GM12878 (cell line): ENCODE measurements around the gene TRIM47. TPM values are rescaled to one million over a fixed set of nuclear protein-coding genes. Genes with fewer than 3 reads are reported as not detected.

Source experiments
- ATAC-seq: fragments of 200-7000 bp; cut with Tn5 transposase; 3 replicates; pipeline ENCODE4 v1.9.1; 2020; ENCODE audit warnings: mild to moderate bottlenecking, moderate library complexity
- BruUV-seq: library from RNA; stranded (reverse); fragments of 400-500 nt; replicated peaks from 2 replicates; lab custom pipeline; 2021; lab: Mats Ljungman, UMichigan
- CTCF ChIA-PET: fragments of 300-600 bp; sonication (Branson Sonifier 250); formaldehyde crosslinking; extraction: SDS; loops from one replicate; lab custom pipeline; 2021; ENCODE audit warnings: inconsistent platforms; lab: Yijun Ruan, JAX
- POLR2A ChIA-PET: fragments of 350-600 bp; formaldehyde crosslinking; extraction: SDS; loops from one replicate; lab custom pipeline; 2021; ENCODE audit warnings: inconsistent platforms; lab: Charles Lee
- RAD21 ChIA-PET: fragments of 300-600 bp; sonication (Branson Sonifier 250); formaldehyde crosslinking; loops from one replicate; lab custom pipeline; 2023; ENCODE audit warnings: antibody characterized with exemption; ENCODE audit not compliant: unreplicated experiment; lab: Charles Lee
- SMC1A ChIA-PET: fragments of 300-600 bp; sonication (Branson Sonifier 250); formaldehyde crosslinking; loops from one replicate; lab custom pipeline; 2023; ENCODE audit not compliant: unreplicated experiment, uncharacterized antibody; lab: Charles Lee
- DNase-seq: peaks from one replicate; pipeline ENCODE4 v3.0.0-alpha.2; 2011; ENCODE audit warnings: low read depth, low spot score
- FAIRE-seq: peaks from 3 replicates; lab custom pipeline; 2011; peaks lifted over from hg19 to GRCh38; lab: Jason Lieb, UNC
- H2AFZ ChIP-seq: 2 replicates; pipeline ENCODE4 v1.6.0; 2011; ENCODE audit warnings: low read depth, low read length, control low read depth; ENCODE audit not compliant: control insufficient read depth
- H3K27ac ChIP-seq: 2 replicates; pipeline ENCODE4 v1.5.1; 2011; ENCODE audit warnings: control low read depth; ENCODE audit not compliant: control insufficient read depth, insufficient read depth
- H3K27me3 ChIP-seq, 2 experiments: replicated peaks in 1 of 2; 2 replicates each; pipeline versions ENCODE4 v1.6.0 to v1.6.1; 2011; ENCODE audit warnings: low read length in 1 of 2; ENCODE audit not compliant: control insufficient read depth in 2 of 2, insufficient read depth in 2 of 2
- H3K36me3 ChIP-seq, 2 experiments: 2 replicates each; pipeline ENCODE4 v1.5.1; 2011; ENCODE audit warnings: low read length in 1 of 2; ENCODE audit not compliant: control insufficient read depth in 2 of 2, insufficient read depth in 2 of 2
- H3K4me1 ChIP-seq: 2 replicates; pipeline ENCODE4 v1.6.1; 2011; ENCODE audit warnings: mild to moderate bottlenecking, low read length, moderate library complexity, mixed read lengths; ENCODE audit not compliant: control insufficient read depth, insufficient read depth
- H3K4me2 ChIP-seq: 2 replicates; pipeline ENCODE4 v1.6.0; 2011; ENCODE audit warnings: control low read depth; ENCODE audit not compliant: control insufficient read depth, insufficient read depth
- H3K4me3 ChIP-seq: fragments of 200-600 bp; sonication (generic); 2 replicates; pipeline ENCODE4 v1.5.1; 2016
- H3K79me2 ChIP-seq: 2 replicates; pipeline ENCODE4 v1.6.0; 2011; ENCODE audit warnings: low read length; ENCODE audit not compliant: control insufficient read depth, insufficient read depth
- H3K9ac ChIP-seq: 2 replicates; pipeline ENCODE4 v1.8.0; 2011; ENCODE audit warnings: low read length, control low read depth, mixed read lengths; ENCODE audit not compliant: control insufficient read depth, insufficient read depth
- H3K9me3 ChIP-seq: replicated peaks from 3 replicates; pipeline ENCODE4 v1.5.1; 2011; ENCODE audit warnings: mild to moderate bottlenecking, low read length; ENCODE audit not compliant: control insufficient read depth, insufficient read depth
- H4K20me1 ChIP-seq: 2 replicates; pipeline ENCODE4 v1.6.0; 2011; ENCODE audit not compliant: control insufficient read depth, insufficient read depth
- EGR1 ChIP-seq, 2 experiments: IDR thresholded peaks; 1 replicate in 1 of 2; 2 replicates in 1 of 2; pipeline ENCODE4 v1.6.1; 2011 to 2012; ENCODE audit warnings: low read depth in 2 of 2, low read length in 2 of 2, borderline replicate concordance in 1 of 2, mild to moderate bottlenecking in 1 of 2, moderate library complexity in 1 of 2
- PAX5 ChIP-seq: IDR thresholded peaks from 2 replicates; pipeline ENCODE4 v1.6.1; 2011; ENCODE audit warnings: low read depth, low read length, borderline replicate concordance
- PAX8 ChIP-seq: fragments of 450-650 bp; IDR thresholded peaks from 2 replicates; pipeline ENCODE4 v1.6.1; 2017; ENCODE audit warnings: mild to moderate bottlenecking, moderate library complexity
- TCF3 ChIP-seq: IDR thresholded peaks from 2 replicates; pipeline ENCODE4 v1.6.1; 2012; ENCODE audit warnings: low read depth, mild to moderate bottlenecking, low read length, borderline replicate concordance; ENCODE audit not compliant: insufficient read depth
- TCF7 ChIP-seq: IDR thresholded peaks from 2 replicates; pipeline ENCODE4 v1.6.1; 2014; ENCODE audit warnings: antibody characterized with exemption, borderline replicate concordance
- ZNF24 ChIP-seq: fragments of 450-650 bp; IDR thresholded peaks from 2 replicates; pipeline ENCODE4 v1.6.1; 2017; ENCODE audit warnings: antibody characterized with exemption, mild to moderate bottlenecking
- WGBS: methylation state at CpG from one replicate; pipeline ENCODE4 v1.1.6; 2016; ENCODE audit warnings: low lambda C conversion rate; ENCODE audit not compliant: insufficient replicate concordance, insufficient coverage; ENCODE audit errors: missing lambda C conversion rate; 5-methylcytosine and 5-hydroxymethylcytosine counted together
- in situ Hi-C: fragments of 300-500 bp; cut with MboI; formaldehyde crosslinking; loops from 9 replicates; pipeline ENCODE4 v1.14.3; 2018; ENCODE audit warnings: mixed read lengths
- intact Hi-C: fragments of 100-400 bp; cut with micrococcal nuclease; formaldehyde crosslinking; loops from one replicate; pipeline ENCODE4 v1.14.2; 2022; ENCODE audit not compliant: unreplicated experiment
- polyA plus RNA-seq, 11 experiments: library from polyadenylated mRNA; depleted of rRNA in 4 of 11; unstranded in 6 of 11; stranded (reverse) in 5 of 11; fragments of >200 nt; fragmentation: Nextera tagmentation in 4 of 11; fragmentation: Illumina TruSeq in 1 of 11; extraction: Ambion mirVana in 4 of 11; extraction: Trizol in 1 of 11; gene quantifications; 1 replicate in 1 of 11; 2 replicates in 10 of 11; pipeline versions ENCODE4 v1.2.1 to v1.2.3, GENCODE V29; 2011 to 2016; ENCODE audit warnings: inconsistent platforms in 2 of 11, missing spikeins in 2 of 11, low read depth in 1 of 11
- total RNA-seq, 4 experiments: library from RNA; depleted of rRNA in 3 of 4; stranded (reverse); fragments of >200 nt in 3 of 4; fragmentation: Illumina TruSeq in 1 of 4; extraction: Trizol in 1 of 4; gene quantifications; 2 replicates each; pipeline versions ENCODE4 v1.2.1 to v1.2.3, GENCODE V29; 2013 to 2021
- TF ChIP-seq, protein P1 (sequence below): IDR thresholded peaks from 2 replicates; pipeline ENCODE4 v1.6.1; 2012; ENCODE audit warnings: low read depth, low read length, improper control_type of control experiment

Gene TRIM47
- total and polyA plus RNA-seq, 10 of the 15 experiments (the other 5 are each of a cell fraction or from before 2014, with no cell fraction given), result 0.35 to 9.7 (median 5.3) TPM

DNA sequence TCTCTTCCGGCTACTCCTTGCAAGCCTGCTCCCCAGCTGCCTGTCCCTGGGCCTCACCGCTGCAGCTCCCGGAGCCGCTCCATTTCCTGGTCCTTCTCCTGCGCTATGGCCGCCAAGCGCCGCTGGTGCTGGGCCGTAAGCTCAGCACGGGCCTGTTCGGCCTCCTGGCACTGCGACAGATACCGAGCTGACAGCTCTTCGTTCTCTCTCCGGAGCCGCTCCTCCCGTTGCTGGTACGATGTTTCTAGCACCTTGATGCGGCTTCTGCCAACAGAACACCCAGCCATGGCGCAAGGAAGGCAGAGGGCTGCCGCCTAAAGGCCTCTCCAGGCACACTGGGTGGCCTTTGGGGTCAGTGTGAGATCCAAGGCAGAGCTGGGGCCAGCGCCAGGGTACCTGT is 41.2 kb upstream of the TRIM47 start:
- no TSS peak for BruUV-seq
- POLR2A ChIA-PET, result no interaction called here
- in situ Hi-C loops, result no loop called here
- Histone ChIP-seq H3K9ac (no peak overlapping the region), H3K4me2 (no peak overlapping the region), H3K36me3 (no peaks in the 10 kb centered on the region), H3K4me1 (no peaks in the 10 kb centered on the region), H4K20me1 (no peaks in the 10 kb centered on the region), H3K9me3 (no peaks in the 10 kb centered on the region), H3K4me3 (no peak overlapping the region), H3K27ac (no peak overlapping the region), H2AFZ (no peak overlapping the region), H3K27me3 (no peaks in the 10 kb centered on the region), H3K79me2 (no peaks in the 10 kb centered on the region)
- intact Hi-C loops, result no loop called here
- 89% methylated on average over 17 of the region's 22 CpGs for WGBS
- TF ChIP-seq PAX5, result no peak
- TF ChIP-seq, protein P1, sequence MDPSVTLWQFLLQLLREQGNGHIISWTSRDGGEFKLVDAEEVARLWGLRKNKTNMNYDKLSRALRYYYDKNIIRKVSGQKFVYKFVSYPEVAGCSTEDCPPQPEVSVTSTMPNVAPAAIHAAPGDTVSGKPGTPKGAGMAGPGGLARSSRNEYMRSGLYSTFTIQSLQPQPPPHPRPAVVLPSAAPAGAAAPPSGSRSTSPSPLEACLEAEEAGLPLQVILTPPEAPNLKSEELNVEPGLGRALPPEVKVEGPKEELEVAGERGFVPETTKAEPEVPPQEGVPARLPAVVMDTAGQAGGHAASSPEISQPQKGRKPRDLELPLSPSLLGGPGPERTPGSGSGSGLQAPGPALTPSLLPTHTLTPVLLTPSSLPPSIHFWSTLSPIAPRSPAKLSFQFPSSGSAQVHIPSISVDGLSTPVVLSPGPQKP, result no peak
- no peak for TF ChIP-seq TCF3
- TF ChIP-seq EGR1 (IDR thresholded peaks at IDR 0.05; ENCODE audit: borderline replicate concordance in 1 of 2, low read depth in 2 of 2, low read length in 2 of 2), result no peak
- TF ChIP-seq ZNF24, result no peak
- TF ChIP-seq TCF7, result no peak
- no peak for TF ChIP-seq PAX8
- CTCF ChIA-PET, result interaction anchor here (0.9 to 1.7 kb wide), 5 partner anchors 8 to 253 kb away, joined by 3 to 4 read pairs (median 3); partner anchors contain the start of genes RECQL5 and SAP30BP
- RAD21 ChIA-PET, result no interaction called here
- DNase-seq, result no peak
- SMC1A ChIA-PET, result no interaction called here
- no peak for ATAC-seq
- FAIRE-seq, result no peak
